Cardiac septum (tissue), 1 donor: Measurements from ENCODE around the gene HOXC11. TPM values are rescaled to one million over a fixed set of nuclear protein-coding genes. Genes with fewer than 3 reads are reported as not detected.

Source experiments
- DNase-seq: peaks from one replicate; pipeline ENCODE4 v3.0.0-alpha.2; 2020; ENCODE audit warnings: low spot score
- intact Hi-C: fragments of 100-400 bp; cut with DNase I; formaldehyde crosslinking; loops from one replicate; pipeline ENCODE4 v1.14.0; 2022
- total RNA-seq: library from RNA; stranded (reverse); fragmentation: NEBNext Ultra II Directional; extraction: Animal tissue kit (Norgen Biotek cat#: 25700); gene quantifications from one replicate; pipeline ENCODE4 v1.2.1, GENCODE V29; 2021
- donor health status: DM: no; HTN: no; CAD: no.

HOXC11 gene
- total RNA-seq, 1 donor from 2014 or later, result not detected

DNA sequence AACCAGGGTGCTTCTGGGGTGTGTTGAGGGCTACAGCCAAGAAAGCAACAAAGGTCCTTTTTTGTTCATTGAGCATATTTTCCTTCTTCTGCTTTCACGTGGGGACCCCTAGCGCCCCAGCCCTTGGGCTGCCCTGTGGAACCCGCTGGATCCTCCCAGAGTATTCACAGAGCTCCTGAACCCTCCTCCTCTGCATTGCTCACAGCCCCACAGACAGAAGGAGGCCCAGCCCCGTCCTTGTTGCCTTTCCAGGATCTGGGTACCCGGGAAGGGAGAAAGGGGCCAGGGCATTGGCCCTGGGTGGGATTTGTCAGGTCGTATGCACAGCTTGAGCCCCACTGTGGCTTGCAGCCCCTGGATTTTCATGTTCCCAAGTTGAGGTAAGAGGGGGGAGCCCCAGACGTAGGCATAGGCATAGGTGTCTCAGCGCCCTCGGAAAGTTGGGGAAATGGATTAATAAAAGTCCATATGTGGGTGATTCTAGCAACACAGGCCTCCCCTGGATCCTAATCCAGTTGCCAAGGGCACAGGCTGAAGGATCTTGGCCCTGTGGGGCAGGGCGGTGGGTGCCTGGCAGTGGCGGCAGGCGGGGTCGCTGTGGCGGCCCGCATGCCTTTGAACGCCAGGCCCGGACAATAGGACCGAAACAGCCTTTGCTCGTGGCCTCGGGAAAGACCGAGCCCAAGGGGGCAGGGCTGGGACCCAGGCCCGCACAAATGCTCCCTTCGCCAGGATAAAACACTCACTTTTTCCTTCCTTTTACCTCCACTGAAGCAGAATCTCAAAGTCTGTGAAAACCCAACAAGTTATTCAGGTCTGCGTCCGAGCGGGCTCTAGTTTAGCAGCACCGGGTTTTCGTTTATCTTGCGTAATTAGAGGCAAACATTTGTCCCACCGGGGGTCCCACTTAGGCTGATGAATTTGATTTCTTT, 9.0 kb downstream of the HOXC11 start:
- intact Hi-C loops, result no loop called here
- DNase-seq, result no peak

DNA sequence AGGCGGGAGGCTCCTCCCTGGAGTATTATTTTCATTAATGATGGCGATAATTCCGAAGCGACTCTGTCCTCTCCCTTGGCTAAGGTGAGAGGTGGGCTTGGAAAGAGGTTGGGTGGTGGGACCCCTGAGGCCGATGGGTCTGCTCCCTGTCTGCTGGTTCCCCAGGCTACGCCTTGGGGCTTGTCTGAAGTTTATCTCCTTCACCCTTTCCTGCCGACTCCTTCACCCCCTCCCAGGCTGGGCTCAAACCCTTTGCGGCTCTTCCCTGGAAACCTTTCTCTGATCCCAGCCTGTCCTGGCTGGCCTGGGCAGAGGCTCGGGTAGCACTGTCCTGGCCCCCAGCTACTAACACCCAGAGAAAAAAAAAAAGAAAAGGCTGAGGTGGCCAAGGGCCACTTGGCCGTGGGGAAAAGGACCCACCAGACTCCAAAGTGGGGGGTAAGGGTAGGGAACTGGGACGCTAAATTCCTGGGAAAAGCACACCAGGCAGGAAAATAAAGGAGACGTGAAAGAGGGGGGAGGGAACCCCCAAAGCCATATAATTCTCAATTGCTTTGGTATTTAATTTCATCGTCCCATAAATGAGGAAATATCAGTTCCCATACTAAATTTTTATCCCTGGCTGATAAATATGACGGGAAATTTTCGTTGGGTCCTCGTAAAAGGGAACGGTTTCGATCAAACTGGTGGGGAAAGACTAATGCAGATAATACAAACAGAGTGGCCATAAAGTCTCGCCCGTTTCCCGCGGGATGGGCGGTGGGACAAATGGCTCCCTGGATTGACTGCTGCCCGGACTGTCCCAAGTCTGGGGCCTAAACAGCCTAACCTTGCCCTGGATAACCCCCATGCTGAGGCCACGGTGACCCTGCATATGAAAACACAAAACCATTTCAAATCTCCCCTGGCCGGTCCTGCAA, 10.0 kb downstream of the HOXC11 start:
- intact Hi-C loops, result no loop called here
- no peak for DNase-seq

DNA sequence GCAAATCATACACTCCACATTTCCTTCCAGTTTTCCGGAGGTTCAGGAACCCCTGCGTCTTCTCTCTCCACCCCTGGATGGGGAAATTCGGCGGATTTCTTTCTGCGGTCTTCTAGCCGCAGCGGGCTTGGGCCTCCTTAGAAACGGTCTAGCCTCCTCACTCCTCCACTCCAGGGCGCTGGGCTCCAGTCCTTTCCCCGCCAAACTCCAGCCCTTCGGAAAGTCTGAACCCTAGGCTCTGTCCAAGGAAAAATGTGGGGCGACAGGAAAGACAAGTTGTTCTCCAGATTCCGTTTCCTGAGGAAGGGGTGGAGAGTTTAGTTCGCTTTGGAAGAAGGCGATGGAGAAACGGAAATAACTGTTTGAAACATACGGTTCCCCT, 10.6 kb downstream of the HOXC11 start:
- intact Hi-C loops, result no loop called here
- DNase-seq, result no peak

DNA sequence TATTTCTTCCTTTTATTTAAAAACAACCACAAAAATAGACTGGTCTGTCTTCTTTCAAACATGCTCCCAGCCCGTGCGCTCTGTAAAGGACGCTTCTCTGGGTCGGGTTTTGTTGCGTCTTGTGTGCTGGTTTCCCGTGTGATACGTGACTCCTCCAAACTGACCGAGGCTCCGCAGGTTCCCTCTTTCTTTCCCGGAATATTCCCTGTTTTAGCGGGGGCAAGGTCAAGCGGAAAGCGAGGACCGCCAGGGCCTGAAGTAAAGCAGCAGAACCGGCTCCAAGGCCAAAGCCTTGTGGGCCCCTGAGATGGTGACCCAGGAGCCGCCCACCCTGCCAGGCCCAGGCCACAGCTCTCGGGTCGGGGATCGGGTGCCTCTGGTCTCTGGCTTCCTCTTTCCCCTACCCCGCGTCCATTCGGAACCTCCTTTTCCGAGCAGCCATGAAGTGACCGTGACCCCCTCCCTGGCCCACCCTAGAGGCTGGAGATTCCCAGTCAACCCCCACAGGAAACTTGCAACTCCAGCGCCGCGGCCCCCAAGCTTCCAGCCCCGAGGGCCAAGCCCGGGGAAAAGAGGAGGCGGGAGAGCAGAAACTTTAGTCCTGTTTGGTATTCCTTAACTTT, 11.1 kb downstream of the HOXC11 start:
- DNase-seq, result no peak
- intact Hi-C loops, result no loop called here

DNA sequence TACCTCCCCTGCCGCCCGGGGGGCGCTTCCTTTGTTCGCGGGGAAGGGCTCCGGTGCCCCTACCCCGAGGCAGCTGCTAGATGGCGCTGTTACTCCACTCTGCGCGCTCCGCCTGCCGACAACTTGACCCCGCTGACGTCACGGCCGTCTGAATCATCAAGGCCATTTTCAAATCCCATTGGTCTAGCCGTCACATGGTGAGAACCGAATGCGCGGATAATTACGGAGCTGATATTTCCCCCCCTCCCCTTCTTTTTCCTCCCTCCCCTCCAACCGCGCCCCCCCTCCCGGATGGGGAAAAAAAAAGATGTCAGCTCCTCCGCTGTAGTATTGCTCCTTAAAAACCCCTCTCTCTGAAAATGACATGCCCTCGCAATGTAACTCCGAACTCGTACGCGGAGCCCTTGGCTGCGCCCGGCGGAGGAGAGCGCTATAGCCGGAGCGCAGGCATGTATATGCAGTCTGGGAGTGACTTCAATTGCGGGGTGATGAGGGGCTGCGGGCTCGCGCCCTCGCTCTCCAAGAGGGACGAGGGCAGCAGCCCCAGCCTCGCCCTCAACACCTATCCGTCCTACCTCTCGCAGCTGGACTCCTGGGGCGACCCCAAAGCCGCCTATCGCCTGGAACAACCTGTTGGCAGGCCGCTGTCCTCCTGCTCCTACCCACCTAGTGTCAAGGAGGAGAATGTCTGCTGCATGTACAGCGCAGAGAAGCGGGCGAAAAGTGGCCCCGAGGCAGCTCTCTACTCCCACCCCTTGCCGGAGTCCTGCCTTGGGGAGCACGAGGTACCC, 12.2 kb downstream of the HOXC11 start, which contains the start of gene HOXC10:
Gene HOXC10, plus strand, starts transcription at position 246 of the 791 bp plus-strand sequence. Its CDS starts 114 bp downstream, at position 360.
- intact Hi-C loops, result no loop called here

DNA sequence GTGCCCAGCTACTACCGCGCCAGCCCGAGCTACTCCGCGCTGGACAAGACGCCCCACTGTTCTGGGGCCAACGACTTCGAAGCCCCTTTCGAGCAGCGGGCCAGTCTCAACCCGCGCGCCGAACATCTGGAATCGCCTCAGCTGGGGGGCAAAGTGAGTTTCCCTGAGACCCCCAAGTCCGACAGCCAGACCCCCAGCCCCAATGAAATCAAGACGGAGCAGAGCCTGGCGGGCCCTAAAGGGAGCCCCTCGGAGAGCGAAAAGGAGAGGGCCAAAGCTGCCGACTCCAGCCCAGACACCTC, 12.7 kb downstream of the HOXC11 start:
- intact Hi-C loops, result no loop called here
- no peak for DNase-seq

More for the DNA sequence above, 12.2 kb downstream of the HOXC11 start, which contains the start of gene HOXC10:
- no peak for DNase-seq

DNA sequence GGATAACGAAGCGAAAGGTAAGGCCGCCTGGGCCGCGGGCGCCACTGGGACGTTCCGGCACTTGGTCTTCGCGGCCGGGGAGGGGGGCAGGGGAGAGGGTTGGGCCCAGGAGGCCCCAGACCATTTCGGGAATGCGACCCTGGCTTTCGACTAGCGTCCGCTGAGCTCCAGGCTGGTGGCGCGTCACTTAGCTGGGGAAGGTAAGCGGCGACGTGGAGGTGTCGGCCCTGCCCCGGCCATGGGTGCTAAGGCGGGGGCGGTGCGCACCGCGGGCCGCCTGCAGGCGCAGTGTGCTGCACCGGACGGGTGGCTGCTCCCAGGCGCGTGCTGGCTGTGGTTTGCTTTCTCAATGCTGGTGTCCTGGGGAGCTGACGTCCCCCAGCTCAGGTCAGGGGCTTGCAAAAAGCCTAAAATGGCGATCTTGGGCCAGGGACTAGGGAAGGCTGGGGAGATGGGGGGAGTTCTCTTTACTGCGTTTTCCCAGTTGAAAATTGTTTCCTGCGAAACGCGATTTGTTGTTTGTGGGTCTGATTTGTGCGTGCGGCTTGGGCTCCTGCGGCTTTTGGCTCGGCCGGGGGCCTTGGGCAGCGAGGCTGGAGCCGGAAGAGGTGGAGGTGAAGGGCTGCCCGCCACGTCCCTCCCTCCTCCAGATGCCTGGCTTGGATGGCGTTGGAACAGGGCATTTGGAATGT, 13.2 kb downstream of the HOXC11 start:
- no peak for DNase-seq
- intact Hi-C loops, result no loop called here

DNA sequence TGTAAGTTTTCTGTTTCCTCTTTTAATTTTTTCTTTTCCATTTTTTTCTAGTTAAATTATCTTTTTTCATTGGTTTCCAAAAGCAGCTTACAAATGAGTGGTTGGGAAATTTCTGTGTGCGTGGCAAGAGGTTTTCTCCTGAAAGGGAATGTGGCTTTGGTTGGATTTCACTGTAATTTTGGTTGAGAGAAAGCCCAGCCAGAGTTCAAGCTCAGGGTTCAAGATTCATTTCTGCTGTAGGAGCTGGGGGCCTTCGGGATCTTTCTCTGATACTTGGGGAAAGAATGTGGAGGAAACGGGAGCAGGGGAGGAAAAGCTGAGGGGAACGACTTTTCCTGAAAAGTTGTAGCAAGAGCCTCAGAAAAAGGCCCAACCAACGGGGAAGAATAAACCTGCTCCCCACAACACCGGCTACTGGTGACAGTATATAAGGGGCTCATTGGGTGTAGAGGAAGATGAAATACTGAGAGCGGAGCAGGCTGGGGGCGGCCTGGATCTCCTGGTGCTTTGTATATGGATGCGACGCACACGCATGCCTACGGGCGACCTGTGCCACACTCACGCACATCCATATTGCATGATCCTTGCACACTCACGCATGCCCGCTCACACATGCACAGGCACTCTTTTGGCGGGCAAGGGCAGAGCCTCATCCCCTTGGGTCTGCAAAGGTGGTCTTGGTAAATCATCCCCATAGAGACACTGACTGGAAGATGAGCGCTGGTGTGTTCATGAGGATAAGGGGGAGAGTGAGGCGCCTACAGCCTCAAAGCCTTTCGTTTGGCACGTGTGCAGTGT, 14.0 kb downstream of the HOXC11 start:
- intact Hi-C loops, result no loop called here
- no peak for DNase-seq

DNA sequence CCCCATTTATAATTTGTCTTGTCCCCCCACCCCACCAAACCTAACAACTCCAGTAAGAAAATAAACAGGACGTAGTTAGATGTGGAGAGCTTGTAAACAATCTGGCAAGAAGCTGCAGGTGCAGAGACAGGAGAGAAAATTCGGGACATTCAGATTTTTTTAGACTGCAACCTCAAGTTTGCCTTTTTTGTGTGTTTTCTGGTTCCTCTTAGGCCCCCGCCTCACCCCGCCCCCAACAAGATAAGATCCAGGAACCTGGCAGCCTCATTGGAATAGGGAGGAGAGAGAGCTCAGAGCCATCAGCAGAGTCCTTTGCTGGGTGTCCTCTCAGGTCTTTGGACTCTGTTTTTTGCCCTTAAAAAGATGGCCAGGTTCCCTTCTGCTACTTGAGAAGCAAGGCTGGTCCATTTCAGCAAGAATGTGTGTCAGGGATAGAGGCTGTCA, 14.9 kb downstream of the HOXC11 start:
- DNase-seq, result no peak
- intact Hi-C loops, result no loop called here

DNA sequence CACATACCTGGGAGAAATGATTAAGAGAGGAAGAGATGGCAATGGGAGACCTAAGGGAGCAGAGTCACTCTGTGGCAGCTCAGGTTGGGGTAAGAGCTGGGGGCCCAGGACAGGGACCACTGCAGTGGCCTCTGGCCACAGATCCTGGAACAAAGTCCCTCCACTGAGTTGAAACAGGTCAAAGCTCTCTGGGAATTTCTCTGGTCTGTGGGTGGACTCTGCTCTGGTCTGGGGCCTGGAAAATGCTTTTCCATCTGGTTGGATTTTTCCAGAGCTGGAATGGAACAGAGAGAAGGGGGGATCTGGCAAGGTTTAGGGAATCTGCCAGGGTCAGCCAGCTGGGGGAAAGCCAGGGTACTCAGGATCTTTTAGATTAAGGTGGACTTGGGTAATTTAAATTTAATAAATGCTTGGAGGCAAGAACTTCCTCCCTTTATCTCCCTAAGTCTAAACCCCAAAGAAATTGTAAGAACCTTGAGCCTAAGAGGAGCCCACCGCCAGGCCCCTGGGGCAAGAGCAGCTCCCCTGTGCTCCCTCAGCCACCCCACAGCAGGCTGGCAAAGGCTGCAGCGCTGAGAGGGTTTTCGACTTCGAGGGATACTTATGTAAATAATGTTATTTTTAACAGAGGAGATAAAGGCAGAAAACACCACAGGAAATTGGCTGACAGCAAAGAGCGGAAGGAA, 15.8 kb downstream of the HOXC11 start:
- intact Hi-C loops, result no loop called here
- no peak for DNase-seq

DNA sequence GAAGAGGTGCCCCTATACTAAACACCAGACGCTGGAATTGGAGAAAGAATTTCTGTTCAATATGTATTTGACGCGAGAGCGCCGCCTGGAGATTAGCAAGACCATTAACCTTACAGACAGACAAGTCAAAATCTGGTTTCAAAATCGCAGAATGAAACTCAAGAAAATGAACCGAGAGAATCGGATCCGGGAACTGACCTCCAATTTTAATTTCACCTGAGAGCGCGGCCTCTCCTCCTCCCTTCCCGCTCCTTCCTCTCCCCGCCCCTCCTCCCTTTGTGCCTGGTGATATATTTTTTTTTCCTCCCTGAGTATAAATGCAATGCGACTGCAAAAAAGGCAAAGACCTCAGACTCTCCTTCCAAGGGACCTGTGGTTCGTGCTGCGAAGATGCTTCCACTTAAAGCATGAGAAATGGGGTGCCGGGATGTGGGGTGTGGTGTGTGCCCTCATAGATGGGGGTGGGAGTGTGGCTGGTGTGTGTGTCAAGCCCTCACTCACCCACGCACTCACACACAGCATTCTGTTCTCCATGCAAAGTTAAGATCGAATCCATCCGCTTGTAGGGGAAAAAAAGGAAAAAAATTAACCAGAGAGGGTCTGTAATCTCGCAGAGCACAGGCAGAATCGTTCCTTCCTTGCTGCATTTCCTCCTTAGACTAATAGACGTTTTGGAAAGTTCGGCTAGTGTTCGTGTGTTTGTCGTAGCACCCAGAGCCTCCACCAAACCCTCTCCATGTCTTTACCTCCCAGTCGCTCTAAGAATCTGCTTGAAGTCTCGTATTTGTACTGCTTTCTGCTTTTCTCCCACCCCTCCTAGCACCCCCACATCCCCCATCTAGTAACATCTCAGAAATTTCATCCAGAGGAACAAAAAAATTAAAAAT, 16.5 kb downstream of the HOXC11 start:
- no peak for DNase-seq
- intact Hi-C loops, result no loop called here

DNA sequence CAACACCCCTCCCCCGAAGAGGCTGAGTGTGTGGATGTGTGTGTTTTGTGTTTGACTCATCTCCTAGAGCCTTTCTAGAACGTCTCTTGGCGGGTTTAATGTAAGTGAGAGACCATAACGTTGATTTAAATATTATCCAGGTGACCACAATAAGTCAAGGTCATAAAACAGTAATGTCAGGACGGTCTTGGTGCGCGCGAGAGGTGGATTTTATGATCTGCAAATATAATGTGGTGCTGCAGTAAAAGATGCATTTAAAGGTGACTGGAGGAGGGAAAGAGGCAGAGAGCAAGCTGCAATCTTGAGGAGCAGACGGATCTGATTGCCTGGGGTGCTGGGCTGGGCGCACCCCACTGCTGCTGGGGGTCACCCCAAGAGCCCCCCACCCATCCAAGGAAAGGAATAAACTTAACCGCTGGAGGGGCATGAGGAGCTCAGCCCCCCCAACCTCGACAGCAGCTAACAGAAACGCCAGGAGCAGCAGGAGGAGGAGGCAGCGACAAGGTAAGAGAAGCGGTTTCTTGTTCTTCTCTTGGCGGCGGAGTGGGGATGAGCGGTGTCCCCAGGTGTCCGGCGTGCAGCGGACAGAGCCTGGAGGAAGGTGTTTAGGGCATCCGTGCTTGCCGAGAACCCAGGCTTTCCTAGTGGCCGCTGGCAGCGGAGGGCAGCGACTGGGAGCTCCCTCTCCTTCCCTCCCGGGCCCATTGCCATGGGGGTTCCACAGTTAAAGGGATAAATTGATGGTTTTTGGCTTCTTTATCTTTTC, 17.6 kb downstream of the HOXC11 start:
- DNase-seq, result no peak
- intact Hi-C loops, result no loop called here

DNA sequence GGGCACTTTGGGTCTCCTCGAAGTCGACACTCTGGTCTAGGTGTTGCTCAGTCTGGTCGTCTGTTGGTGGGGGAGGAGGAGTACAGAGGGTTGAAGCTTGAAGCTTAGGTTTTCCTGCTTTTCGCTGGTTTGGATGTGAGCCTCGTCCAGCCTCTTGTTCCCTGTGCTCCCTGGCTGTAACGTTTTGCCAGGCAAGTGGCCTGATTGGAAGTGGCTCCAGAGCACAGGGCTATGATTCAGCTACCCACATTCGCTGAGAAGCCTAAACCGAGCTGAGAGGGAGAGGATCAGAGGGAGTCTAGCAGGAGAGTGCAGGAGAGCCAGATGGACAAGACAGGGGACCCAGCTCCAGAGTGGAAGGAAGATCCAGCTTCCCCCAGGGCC, 18.1 kb downstream of the HOXC11 start:
- no peak for DNase-seq
- intact Hi-C loops, result no loop called here

DNA sequence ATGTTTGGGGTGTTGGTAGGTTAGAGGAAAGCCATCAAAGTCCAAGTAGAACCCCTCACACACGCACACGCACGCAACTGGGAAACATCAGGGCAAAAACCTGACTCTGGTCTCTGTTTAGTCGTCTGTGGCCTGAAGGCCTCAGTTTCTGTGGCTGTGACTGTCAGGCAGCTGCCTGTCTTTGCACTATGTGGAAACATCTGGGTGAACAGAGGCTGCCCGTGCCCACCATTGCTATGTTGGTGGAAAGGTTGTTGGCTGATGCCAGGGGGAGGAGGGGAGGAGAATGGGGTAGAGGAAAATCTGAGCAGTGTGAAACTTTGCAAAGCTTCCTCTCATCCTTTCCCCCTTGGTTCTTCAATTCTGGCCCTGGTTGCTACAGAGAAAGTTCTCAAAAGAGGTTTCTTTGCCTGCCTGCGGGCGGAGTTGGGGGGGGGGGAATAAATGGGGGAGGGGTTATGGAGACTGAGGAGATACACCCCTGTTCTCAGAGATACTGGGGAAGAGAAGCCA, 19.5 kb downstream of the HOXC11 start:
- no peak for DNase-seq

DNA sequence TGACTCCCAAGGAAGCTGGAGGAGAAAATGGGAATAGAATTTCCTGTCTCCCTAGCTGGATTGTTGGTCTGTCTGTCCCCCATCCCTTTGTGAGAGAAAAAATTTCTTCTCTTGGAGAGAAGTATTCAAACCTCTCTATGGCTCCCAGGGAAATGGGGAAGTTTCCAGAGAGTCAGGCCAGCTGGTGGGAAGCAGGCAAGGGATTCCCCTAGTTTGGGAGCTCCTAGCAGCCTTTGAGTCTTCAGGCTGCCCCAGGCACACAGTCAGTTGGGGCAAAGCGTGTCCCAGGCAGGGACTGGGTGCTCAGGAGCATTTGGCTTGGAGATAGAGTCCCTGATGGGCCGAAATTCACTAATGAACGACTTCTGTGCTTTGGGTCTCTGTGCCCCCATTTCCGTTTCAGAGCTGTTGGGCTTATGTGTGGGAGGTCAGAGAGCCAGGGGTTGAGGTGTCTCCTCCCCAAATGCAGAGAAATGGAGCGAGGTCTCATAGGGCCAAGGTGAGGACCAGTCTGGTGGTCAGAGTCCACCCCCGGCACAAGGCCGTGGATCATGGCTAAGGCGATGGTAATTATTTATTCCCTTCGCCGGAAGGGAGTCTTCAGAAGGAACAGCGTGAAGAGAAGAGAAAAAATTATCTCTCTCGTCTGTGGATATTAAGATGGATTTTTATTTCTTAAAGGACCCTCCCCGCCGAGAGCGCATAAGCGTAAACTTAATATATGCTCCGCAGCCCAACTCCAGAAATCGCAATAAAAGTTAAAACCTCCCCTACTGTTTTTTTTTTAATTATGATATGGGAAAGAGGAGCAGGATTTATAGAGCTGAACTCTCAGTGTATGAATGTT, 20.5 kb downstream of the HOXC11 start:
- intact Hi-C loops, result no loop called here
- no peak for DNase-seq

More for the DNA sequence above, 19.5 kb downstream of the HOXC11 start:
- intact Hi-C loops, result no loop called here
